ENCODE measurements around the gene FADS2. TPM values are rescaled to one million over a fixed set of nuclear protein-coding genes. Genes with fewer than 3 reads are reported as not detected.
A peak's percentile ranks its signal among the peaks of the same experiment; 100 is the strongest.

FADS2 gene
- total and polyA plus RNA-seq, 2 of the 13 experiments (the other 11 are each of a cell fraction or from before 2014, with no cell fraction given), result 90.1 to 124 TPM

DNA sequence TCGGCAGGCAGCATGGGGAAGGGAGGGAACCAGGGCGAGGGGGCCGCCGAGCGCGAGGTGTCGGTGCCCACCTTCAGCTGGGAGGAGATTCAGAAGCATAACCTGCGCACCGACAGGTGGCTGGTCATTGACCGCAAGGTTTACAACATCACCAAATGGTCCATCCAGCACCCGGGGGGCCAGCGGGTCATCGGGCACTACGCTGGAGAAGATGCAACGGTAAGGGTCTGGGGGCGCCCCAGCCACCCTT is 204 bp downstream of the FADS2 start (continued):
- no peak for TF ChIP-seq TP53 (CRISPR knock-in tag; conservative IDR thresholded peaks at IDR 0.05)
- TF ChIP-seq ATF7 (IDR thresholded peaks at IDR 0.05), result no peak
- TF ChIP-seq ATF7 (CRISPR knock-in tag; IDR thresholded peaks at IDR 0.05), result no peak
- 0 out of 2 replicates have a peak, but pooled peaks have one; percentile 73 for TF ChIP-seq EED (CRISPR knock-in tag; IDR thresholded peaks at IDR 0.05)
- TF ChIP-seq, protein P1, sequence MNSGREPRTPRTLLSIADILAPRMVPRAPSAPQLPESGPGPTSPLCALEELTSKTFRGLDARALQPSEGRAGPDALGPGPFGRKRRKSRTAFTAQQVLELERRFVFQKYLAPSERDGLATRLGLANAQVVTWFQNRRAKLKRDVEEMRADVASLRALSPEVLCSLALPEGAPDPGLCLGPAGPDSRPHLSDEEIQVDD (CRISPR knock-in tag; IDR thresholded peaks at IDR 0.05; ENCODE audit: borderline replicate concordance), result 0 out of 2 replicates have a peak, but pooled peaks have one; percentile 19
- TF ChIP-seq, protein P2, sequence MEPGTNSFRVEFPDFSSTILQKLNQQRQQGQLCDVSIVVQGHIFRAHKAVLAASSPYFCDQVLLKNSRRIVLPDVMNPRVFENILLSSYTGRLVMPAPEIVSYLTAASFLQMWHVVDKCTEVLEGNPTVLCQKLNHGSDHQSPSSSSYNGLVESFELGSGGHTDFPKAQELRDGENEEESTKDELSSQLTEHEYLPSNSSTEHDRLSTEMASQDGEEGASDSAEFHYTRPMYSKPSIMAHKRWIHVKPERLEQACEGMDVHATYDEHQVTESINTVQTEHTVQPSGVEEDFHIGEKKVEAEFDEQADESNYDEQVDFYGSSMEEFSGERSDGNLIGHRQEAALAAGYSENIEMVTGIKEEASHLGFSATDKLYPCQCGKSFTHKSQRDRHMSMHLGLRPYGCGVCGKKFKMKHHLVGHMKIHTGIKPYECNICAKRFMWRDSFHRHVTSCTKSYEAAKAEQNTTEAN (CRISPR knock-in tag; conservative IDR thresholded peaks at IDR 0.05), result no peak
- TF ChIP-seq NFYC (CRISPR knock-in tag; IDR thresholded peaks at IDR 0.05), result no peak
- TF ChIP-seq HMG20A (CRISPR knock-in tag; IDR thresholded peaks at IDR 0.05; ENCODE audit: borderline replicate concordance), result no peak
- TF ChIP-seq ZSCAN31 (CRISPR knock-in tag; IDR thresholded peaks at IDR 0.05; ENCODE audit: low read depth), result peak; percentile 24; the same call in 1 of the 2 replicates
- no peak; the same call in 1 of the 2 replicates for TF ChIP-seq ZNF350 (CRISPR knock-in tag; IDR thresholded peaks at IDR 0.05; ENCODE audit: borderline replicate concordance, low read depth)
- no peak for TF ChIP-seq ZSCAN30 (CRISPR knock-in tag; IDR thresholded peaks at IDR 0.05)
- TF ChIP-seq, protein P3, sequence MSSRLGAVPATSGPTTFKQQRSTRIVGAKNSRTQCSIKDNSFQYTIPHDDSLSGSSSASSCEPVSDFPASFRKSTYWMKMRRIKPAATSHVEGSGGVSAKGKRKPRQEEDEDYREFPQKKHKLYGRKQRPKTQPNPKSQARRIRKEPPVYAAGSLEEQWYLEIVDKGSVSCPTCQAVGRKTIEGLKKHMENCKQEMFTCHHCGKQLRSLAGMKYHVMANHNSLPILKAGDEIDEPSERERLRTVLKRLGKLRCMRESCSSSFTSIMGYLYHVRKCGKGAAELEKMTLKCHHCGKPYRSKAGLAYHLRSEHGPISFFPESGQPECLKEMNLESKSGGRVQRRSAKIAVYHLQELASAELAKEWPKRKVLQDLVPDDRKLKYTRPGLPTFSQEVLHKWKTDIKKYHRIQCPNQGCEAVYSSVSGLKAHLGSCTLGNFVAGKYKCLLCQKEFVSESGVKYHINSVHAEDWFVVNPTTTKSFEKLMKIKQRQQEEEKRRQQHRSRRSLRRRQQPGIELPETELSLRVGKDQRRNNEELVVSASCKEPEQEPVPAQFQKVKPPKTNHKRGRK (CRISPR knock-in tag; IDR thresholded peaks at IDR 0.05), result no peak
- TF ChIP-seq ETV6 (CRISPR knock-in tag; conservative IDR thresholded peaks at IDR 0.05), result no peak
- no peak for TF ChIP-seq MTF1 (CRISPR knock-in tag; IDR thresholded peaks at IDR 0.05)
- TF ChIP-seq KMT2B (CRISPR knock-in tag; IDR thresholded peaks at IDR 0.05), result no peak
- TF ChIP-seq, protein P4, sequence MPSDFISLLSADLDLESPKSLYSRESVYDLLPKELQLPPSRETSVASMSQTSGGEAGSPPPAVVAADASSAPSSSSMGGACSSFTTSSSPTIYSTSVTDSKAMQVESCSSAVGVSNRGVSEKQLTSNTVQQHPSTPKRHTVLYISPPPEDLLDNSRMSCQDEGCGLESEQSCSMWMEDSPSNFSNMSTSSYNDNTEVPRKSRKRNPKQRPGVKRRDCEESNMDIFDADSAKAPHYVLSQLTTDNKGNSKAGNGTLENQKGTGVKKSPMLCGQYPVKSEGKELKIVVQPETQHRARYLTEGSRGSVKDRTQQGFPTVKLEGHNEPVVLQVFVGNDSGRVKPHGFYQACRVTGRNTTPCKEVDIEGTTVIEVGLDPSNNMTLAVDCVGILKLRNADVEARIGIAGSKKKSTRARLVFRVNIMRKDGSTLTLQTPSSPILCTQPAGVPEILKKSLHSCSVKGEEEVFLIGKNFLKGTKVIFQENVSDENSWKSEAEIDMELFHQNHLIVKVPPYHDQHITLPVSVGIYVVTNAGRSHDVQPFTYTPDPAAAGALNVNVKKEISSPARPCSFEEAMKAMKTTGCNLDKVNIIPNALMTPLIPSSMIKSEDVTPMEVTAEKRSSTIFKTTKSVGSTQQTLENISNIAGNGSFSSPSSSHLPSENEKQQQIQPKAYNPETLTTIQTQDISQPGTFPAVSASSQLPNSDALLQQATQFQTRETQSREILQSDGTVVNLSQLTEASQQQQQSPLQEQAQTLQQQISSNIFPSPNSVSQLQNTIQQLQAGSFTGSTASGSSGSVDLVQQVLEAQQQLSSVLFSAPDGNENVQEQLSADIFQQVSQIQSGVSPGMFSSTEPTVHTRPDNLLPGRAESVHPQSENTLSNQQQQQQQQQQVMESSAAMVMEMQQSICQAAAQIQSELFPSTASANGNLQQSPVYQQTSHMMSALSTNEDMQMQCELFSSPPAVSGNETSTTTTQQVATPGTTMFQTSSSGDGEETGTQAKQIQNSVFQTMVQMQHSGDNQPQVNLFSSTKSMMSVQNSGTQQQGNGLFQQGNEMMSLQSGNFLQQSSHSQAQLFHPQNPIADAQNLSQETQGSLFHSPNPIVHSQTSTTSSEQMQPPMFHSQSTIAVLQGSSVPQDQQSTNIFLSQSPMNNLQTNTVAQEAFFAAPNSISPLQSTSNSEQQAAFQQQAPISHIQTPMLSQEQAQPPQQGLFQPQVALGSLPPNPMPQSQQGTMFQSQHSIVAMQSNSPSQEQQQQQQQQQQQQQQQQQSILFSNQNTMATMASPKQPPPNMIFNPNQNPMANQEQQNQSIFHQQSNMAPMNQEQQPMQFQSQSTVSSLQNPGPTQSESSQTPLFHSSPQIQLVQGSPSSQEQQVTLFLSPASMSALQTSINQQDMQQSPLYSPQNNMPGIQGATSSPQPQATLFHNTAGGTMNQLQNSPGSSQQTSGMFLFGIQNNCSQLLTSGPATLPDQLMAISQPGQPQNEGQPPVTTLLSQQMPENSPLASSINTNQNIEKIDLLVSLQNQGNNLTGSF (CRISPR knock-in tag; IDR thresholded peaks at IDR 0.05), result no peak
- no peak for TF ChIP-seq SAP130 (CRISPR knock-in tag; IDR thresholded peaks at IDR 0.05; ENCODE audit: low read depth)
- TF ChIP-seq HOXD1 (CRISPR knock-in tag; IDR thresholded peaks at IDR 0.05), result no peak
- no peak for TF ChIP-seq HNRNPL (IDR thresholded peaks at IDR 0.05; ENCODE audit: low read depth, low read length)
- no peak for TF ChIP-seq HMG20B (CRISPR knock-in tag; conservative IDR thresholded peaks at IDR 0.05)
- no peak for TF ChIP-seq MXD4 (CRISPR knock-in tag; IDR thresholded peaks at IDR 0.05)
- TF ChIP-seq, protein P5, sequence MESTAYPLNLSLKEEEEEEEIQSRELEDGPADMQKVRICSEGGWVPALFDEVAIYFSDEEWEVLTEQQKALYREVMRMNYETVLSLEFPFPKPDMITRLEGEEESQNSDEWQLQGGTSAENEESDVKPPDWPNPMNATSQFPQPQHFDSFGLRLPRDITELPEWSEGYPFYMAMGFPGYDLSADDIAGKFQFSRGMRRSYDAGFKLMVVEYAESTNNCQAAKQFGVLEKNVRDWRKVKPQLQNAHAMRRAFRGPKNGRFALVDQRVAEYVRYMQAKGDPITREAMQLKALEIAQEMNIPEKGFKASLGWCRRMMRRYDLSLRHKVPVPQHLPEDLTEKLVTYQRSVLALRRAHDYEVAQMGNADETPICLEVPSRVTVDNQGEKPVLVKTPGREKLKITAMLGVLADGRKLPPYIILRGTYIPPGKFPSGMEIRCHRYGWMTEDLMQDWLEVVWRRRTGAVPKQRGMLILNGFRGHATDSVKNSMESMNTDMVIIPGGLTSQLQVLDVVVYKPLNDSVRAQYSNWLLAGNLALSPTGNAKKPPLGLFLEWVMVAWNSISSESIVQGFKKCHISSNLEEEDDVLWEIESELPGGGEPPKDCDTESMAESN (CRISPR knock-in tag; conservative IDR thresholded peaks at IDR 0.05), result no peak
- no peak for TF ChIP-seq POLR2AphosphoS5 (IDR thresholded peaks at IDR 0.05; ENCODE audit: low read depth, low read length)
- TF ChIP-seq DNMT1 (CRISPR knock-in tag; IDR thresholded peaks at IDR 0.05), result no peak

Data from HepG2 (cell line).